PC-3 (cell line): ENCODE results near the gene UPF2. TPM values are rescaled to one million over a fixed set of nuclear protein-coding genes. Genes with fewer than 3 reads are reported as not detected.

Experiments used
- ATAC-seq: fragments of 200-7000 bp; cut with Tn5 transposase; 2 replicates; pipeline ENCODE4 v1.9.1; 2020; ENCODE audit warnings: mild to moderate bottlenecking, moderate library complexity
- BruUV-seq: library from RNA; stranded (reverse); fragments of 400-500 nt; replicated peaks from 2 replicates; lab custom pipeline; 2021; lab: Mats Ljungman, UMichigan
- CTCF ChIA-PET: fragments of 300-600 bp; sonication (Branson Sonifier 250); formaldehyde crosslinking; loops from one replicate; lab custom pipeline; 2022; ENCODE audit warnings: antibody characterized with exemption; lab: Charles Lee
- POLR2A ChIA-PET: fragments of 300-600 bp; sonication (Branson Sonifier 250); formaldehyde crosslinking; loops from one replicate; lab custom pipeline; 2022; ENCODE audit warnings: antibody characterized with exemption; ENCODE audit not compliant: unreplicated experiment; lab: Charles Lee
- DNase-seq: peaks from one replicate; pipeline ENCODE4 v3.0.0-alpha.2; 2015
- H2AFZ ChIP-seq: fragments of 300-600 bp; sonication (generic); 2 replicates; pipeline ENCODE4 v1.6.0; 2016; ENCODE audit warnings: antibody characterized with exemption, low read length
- H3F3A ChIP-seq: fragments of 300-600 bp; sonication (generic); one replicate; pipeline ENCODE4 v1.6.0; 2017; ENCODE audit warnings: antibody characterized with exemption, low read length, control low read depth, mild to moderate bottlenecking; ENCODE audit not compliant: unreplicated experiment
- H3K27ac ChIP-seq: fragments of 300-600 bp; sonication (generic); 2 replicates; pipeline ENCODE4 v1.5.1; 2016; ENCODE audit warnings: mild to moderate bottlenecking, low read length
- H3K27me3 ChIP-seq: fragments of 300-600 bp; sonication (generic); 2 replicates; pipeline ENCODE4 v1.6.1; 2016; ENCODE audit warnings: low read length, mixed read lengths
- H3K36me3 ChIP-seq: fragments of 300-600 bp; sonication (generic); 2 replicates; pipeline ENCODE4 v1.6.1; 2016; ENCODE audit warnings: low read depth, mixed run types, low read length, mixed read lengths
- H3K4me1 ChIP-seq: fragments of 300-600 bp; sonication (generic); 2 replicates; pipeline ENCODE4 v1.5.1; 2016; ENCODE audit warnings: low read length; ENCODE audit not compliant: insufficient read depth
- H3K4me2 ChIP-seq: fragments of 300-600 bp; sonication (generic); 2 replicates; pipeline ENCODE4 v1.6.0; 2016; ENCODE audit warnings: low read length
- H3K4me3 ChIP-seq: fragments of 300-600 bp; sonication (generic); 2 replicates; pipeline ENCODE4 v1.5.1; 2016; ENCODE audit warnings: mild to moderate bottlenecking, low read length, mixed read lengths
- H3K79me2 ChIP-seq: fragments of 300-600 bp; sonication (generic); 2 replicates; pipeline ENCODE4 v1.6.1; 2017; ENCODE audit warnings: low read length, mixed read lengths
- H3K9ac ChIP-seq: fragments of 300-600 bp; sonication (generic); 2 replicates; pipeline ENCODE4 v1.6.0; 2016; ENCODE audit warnings: mild to moderate bottlenecking, low read length
- H3K9me2 ChIP-seq: fragments of 300-600 bp; sonication (generic); replicated peaks from 2 replicates; pipeline ENCODE4 v1.6.1; 2016; ENCODE audit warnings: mixed run types, low read length, mixed read lengths
- H3K9me3 ChIP-seq: fragments of 300-600 bp; sonication (generic); 2 replicates; pipeline ENCODE4 v1.6.1; 2016; ENCODE audit warnings: low read length, mixed read lengths
- H4K20me1 ChIP-seq: fragments of 300-600 bp; sonication (generic); 2 replicates; pipeline ENCODE4 v1.6.1; 2016; ENCODE audit warnings: low read length, mixed read lengths
- EZH2 ChIP-seq: fragments of 300-600 bp; sonication (generic); IDR thresholded peaks from one replicate; pipeline ENCODE4 v1.6.1; 2017; ENCODE audit warnings: antibody characterized with exemption, mild to moderate bottlenecking, low read length; ENCODE audit not compliant: unreplicated experiment
- EZH2phosphoT487 ChIP-seq: fragments of 300-600 bp; sonication (generic); IDR thresholded peaks from 2 replicates; pipeline ENCODE4 v1.6.1; 2018; ENCODE audit warnings: mild to moderate bottlenecking, antibody characterized with exemption, low read length, borderline replicate concordance
- intact Hi-C: fragments of 100-400 bp; cut with micrococcal nuclease; formaldehyde crosslinking; loops from 2 replicates; pipeline ENCODE4 v1.9.0; 2023
- total RNA-seq: library from RNA; depleted of rRNA; stranded (reverse); fragments of >200 nt; gene quantifications from 2 replicates; pipeline ENCODE4 v1.2.3, GENCODE V29; 2014
- TF ChIP-seq, protein P1 (sequence below): fragments of 300-600 bp; sonication (generic); conservative IDR thresholded peaks from 2 replicates; pipeline ENCODE4 v1.5.1; 2017; ENCODE audit warnings: antibody characterized with exemption, low read depth, mild to moderate bottlenecking, low read length

UPF2 gene
- total RNA-seq, 1 experiment from 2014 or later = 12.0 TPM

DNA sequence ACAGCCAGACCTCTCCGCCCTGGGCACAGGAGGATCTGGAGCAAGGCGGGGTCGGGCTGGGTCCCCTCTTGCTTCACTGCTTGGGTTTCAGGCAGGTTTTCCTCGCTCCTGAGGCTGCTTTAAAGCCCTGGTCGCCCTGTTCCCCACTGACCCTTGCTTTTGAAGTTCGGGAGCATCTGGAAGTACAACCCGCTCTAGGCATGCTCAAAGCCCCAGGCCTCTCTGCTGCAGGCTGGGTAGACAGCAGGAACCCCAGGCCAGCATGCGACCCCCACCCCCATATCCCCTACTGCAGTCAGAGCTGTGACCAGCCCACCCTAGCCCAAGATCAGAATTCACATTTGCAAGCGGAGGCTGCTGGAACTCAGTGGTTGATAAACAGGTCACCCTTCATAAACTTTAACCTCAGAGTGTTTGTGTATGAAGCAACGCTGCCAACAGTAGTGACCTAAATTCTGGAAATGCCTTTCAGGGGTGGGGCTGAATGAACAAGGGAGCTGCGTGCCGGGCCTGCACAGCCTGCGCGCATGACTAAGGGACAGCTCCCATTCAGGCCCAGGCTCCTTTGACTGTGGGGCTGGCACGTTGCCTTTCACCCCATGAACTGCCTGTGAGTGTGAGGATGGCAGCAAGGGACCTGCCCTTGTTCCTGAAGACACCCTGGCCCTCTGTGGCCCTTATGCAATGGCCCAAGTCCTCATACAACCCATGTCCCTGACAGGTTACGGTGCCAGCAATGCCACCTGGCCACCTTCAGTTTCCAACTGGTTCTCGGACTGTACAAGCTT, 166.9 kb downstream of the UPF2 start:
- no peaks in the 10 kb centered on the region for H3F3A ChIP-seq
- DNase-seq = peak; percentile 91
- peak overlapping the region; percentile 57 for H3K4me2 ChIP-seq
- ChIA-PET POLR2A (interaction anchor here (0.6 kb wide), 1 partner anchor 22 kb away, joined by 3 read pairs; no protein-coding TSS in a partner anchor), CTCF (interaction anchor here (1.0 to 1.3 kb wide), 2 partner anchors 93 to 111 kb away, joined by 4 read pairs; no protein-coding TSS in a partner anchor)
- no peaks in the 10 kb centered on the region for H3K79me2 ChIP-seq
- peak overlapping the region; percentile 99 for H3K27ac ChIP-seq
- intact Hi-C loops = loop anchor here (10.0 kb wide), 1 partner anchor 109 kb away; no protein-coding TSS in a partner anchor
- H3K4me3 ChIP-seq = no peak overlapping the region
- no peaks in the 10 kb centered on the region for H4K20me1 ChIP-seq
- 0 out of 2 replicates have a peak overlapping the region, but pooled peaks have one; percentile 32 for H2AFZ ChIP-seq
- H3K36me3 ChIP-seq = no peaks in the 10 kb centered on the region
- ATAC-seq = peak; percentile 93
- TF ChIP-seq EZH2 (no peak), EZH2phosphoT487 (no peak)
- TF ChIP-seq, protein P1, sequence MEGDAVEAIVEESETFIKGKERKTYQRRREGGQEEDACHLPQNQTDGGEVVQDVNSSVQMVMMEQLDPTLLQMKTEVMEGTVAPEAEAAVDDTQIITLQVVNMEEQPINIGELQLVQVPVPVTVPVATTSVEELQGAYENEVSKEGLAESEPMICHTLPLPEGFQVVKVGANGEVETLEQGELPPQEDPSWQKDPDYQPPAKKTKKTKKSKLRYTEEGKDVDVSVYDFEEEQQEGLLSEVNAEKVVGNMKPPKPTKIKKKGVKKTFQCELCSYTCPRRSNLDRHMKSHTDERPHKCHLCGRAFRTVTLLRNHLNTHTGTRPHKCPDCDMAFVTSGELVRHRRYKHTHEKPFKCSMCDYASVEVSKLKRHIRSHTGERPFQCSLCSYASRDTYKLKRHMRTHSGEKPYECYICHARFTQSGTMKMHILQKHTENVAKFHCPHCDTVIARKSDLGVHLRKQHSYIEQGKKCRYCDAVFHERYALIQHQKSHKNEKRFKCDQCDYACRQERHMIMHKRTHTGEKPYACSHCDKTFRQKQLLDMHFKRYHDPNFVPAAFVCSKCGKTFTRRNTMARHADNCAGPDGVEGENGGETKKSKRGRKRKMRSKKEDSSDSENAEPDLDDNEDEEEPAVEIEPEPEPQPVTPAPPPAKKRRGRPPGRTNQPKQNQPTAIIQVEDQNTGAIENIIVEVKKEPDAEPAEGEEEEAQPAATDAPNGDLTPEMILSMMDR = no peak
- no TSS peak for BruUV-seq
- no peaks in the 10 kb centered on the region for H3K9me2 ChIP-seq
- H3K9ac ChIP-seq = peak overlapping the region; percentile 86
- no peaks in the 10 kb centered on the region for H3K9me3 ChIP-seq
- peaks cover 23% of the 10 kb centered on the region for H3K4me1 ChIP-seq
- H3K27me3 ChIP-seq = no peaks in the 10 kb centered on the region

- ATAC-seq (peak; percentile 12), DNase-seq (peak; percentile 68)
- Histone ChIP-seq H4K20me1 (no peaks in the 10 kb centered on the region), H3K9me3 (no peaks in the 10 kb centered on the region), H3K4me1 (peaks cover 21% of the 10 kb centered on the region), H3K36me3 (no peaks in the 10 kb centered on the region), H3K9ac (peak overlapping the region; percentile 86), H3F3A (no peaks in the 10 kb centered on the region), H3K9me2 (no peaks in the 10 kb centered on the region), H3K4me2 (peak overlapping the region; percentile 57), H3K27ac (peak overlapping the region; percentile 99), H3K27me3 (no peaks in the 10 kb centered on the region), H2AFZ (no peak overlapping the region), H3K79me2 (no peaks in the 10 kb centered on the region), H3K4me3 (no peak overlapping the region)
- BruUV-seq = TSS peak; percentile 82
- POLR2A ChIA-PET = no interaction called here
- TF ChIP-seq, protein P1 = no peak
- TF ChIP-seq EZH2 = no peak
- no peak for TF ChIP-seq EZH2phosphoT487
- intact Hi-C loops = loop anchor here (10.0 kb wide), 1 partner anchor 110 kb away; no protein-coding TSS in a partner anchor
- CTCF ChIA-PET = interaction anchor here (1.3 kb wide), 1 partner anchor 112 kb away, joined by 4 read pairs; no protein-coding TSS in a partner anchor
Observed at GRCh38 chr10:11874568-11875493, 167.8 kb downstream of the UPF2 start.
